OCI-LY7 (cell line): ENCODE measurements around the gene NSMCE1.

Experiments
- EZH2phosphoT487 ChIP-seq: fragments of 200-600 bp; sonication (generic); IDR thresholded peaks from 2 replicates; pipeline ENCODE4 v1.6.1; 2018; ENCODE audit warnings: low read depth, borderline replicate concordance, mild to moderate bottlenecking, mixed run types, antibody characterized with exemption, low read length, moderate library complexity, mixed read lengths
- TF ChIP-seq, protein P1 (sequence below): fragments of 200-600 bp; sonication (generic); conservative IDR thresholded peaks from 2 replicates; pipeline ENCODE4 v1.5.1; 2014; ENCODE audit warnings: mild to moderate bottlenecking, antibody characterized with exemption, low read length, moderate library complexity, mixed read lengths

DNA sequence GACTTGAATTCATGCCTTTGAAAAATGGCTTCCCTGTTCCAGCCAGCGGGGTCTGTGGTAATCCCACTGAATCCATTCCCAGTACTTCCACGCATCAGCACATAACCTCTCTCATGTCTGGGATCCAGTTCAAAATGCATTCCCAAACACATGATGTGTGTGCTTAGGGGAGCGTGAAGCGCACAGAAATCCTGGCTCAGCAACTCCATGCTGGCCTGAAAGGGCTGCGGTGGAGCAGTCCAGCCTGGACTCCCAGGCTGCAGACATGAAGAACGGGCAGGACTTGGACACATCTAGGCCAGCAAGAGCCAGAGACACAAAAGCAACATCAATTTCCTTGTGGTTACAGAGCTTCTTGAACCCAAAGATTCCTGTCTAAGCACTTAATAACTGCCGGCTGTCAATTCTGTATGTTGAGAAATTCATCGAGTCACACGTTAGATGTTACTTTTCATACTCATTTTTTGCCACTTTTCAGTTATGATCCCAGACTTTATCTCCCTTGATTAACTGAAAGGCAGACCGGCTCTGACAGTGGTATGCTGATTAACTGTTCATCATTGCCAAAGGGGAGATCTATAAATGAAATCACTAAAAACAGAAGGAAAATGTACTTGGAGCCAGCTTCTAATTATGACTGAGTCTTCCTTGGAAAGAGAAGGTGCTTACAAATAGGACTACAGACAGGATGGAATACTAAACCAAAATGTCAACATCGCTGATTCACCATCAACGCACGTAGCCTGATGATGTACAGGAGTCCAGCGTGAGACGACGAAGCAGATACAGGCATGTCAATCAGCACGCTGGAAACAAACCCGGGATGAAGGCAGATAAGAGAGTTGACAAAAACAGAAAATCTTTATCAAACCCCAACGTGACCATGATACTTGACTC lies 23.0 kb downstream of the NSMCE1 start:
- TF ChIP-seq, protein P1, sequence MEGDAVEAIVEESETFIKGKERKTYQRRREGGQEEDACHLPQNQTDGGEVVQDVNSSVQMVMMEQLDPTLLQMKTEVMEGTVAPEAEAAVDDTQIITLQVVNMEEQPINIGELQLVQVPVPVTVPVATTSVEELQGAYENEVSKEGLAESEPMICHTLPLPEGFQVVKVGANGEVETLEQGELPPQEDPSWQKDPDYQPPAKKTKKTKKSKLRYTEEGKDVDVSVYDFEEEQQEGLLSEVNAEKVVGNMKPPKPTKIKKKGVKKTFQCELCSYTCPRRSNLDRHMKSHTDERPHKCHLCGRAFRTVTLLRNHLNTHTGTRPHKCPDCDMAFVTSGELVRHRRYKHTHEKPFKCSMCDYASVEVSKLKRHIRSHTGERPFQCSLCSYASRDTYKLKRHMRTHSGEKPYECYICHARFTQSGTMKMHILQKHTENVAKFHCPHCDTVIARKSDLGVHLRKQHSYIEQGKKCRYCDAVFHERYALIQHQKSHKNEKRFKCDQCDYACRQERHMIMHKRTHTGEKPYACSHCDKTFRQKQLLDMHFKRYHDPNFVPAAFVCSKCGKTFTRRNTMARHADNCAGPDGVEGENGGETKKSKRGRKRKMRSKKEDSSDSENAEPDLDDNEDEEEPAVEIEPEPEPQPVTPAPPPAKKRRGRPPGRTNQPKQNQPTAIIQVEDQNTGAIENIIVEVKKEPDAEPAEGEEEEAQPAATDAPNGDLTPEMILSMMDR, result no peak
- no peak for TF ChIP-seq EZH2phosphoT487
